IPS-15b (cell line): ENCODE results near the gene ACBD4.

Experiments
- H3K27me3 ChIP-seq: one replicate; pipeline ENCODE4 v1.6.1; 2013; ENCODE audit warnings: low read length; ENCODE audit not compliant: control insufficient read depth, insufficient read depth
- H3K36me3 ChIP-seq: one replicate; pipeline ENCODE4 v1.6.1; 2013; ENCODE audit warnings: low read length; ENCODE audit not compliant: control insufficient read depth, insufficient read depth
- H3K4me1 ChIP-seq: one replicate; pipeline ENCODE4 v1.6.1; 2013; ENCODE audit warnings: mild to moderate bottlenecking, low read length; ENCODE audit not compliant: control insufficient read depth, insufficient read depth
- H3K4me3 ChIP-seq: one replicate; pipeline ENCODE4 v1.5.1; 2013; ENCODE audit warnings: low read depth, low read length
- H3K9ac ChIP-seq: one replicate; pipeline ENCODE4 v1.6.1; 2013; ENCODE audit warnings: low read depth, mild to moderate bottlenecking, low read length
- H3K9me3 ChIP-seq: one replicate; pipeline ENCODE4 v1.6.1; 2013; ENCODE audit warnings: mild to moderate bottlenecking, low read length; ENCODE audit not compliant: control insufficient read depth, insufficient read depth

The ACBD4 gene

GRCh38 chr17:45125509-45125908 lies 10.0 kb upstream of the ACBD4 start:
- Histone ChIP-seq H3K9ac (no peak overlapping the region), H3K4me1 (no peaks in the 10 kb centered on the region), H3K9me3 (no peaks in the 10 kb centered on the region), H3K36me3 (no peaks in the 10 kb centered on the region), H3K4me3 (no peak overlapping the region), H3K27me3 (no peaks in the 10 kb centered on the region)

GRCh38 chr17:45127207-45127547 lies 8.3 kb upstream of the ACBD4 start:
- Histone ChIP-seq H3K4me1 (no peaks in the 10 kb centered on the region), H3K27me3 (no peaks in the 10 kb centered on the region), H3K9me3 (no peaks in the 10 kb centered on the region), H3K4me3 (no peak overlapping the region), H3K9ac (no peak overlapping the region), H3K36me3 (no peaks in the 10 kb centered on the region)

- no peaks in the 10 kb centered on the region for H3K4me1 ChIP-seq
- no peak overlapping the region for H3K9ac ChIP-seq
- no peaks in the 10 kb centered on the region for H3K27me3 ChIP-seq
- H3K9me3 ChIP-seq = no peaks in the 10 kb centered on the region
- no peak overlapping the region for H3K4me3 ChIP-seq
- no peaks in the 10 kb centered on the region for H3K36me3 ChIP-seq
Measured at GRCh38 chr17:45127548-45128300, 7.8 kb upstream of the ACBD4 start.

GRCh38 chr17:45128331-45128730 lies 7.2 kb upstream of the ACBD4 start:
- Histone ChIP-seq H3K9ac (no peak overlapping the region), H3K27me3 (no peaks in the 10 kb centered on the region), H3K36me3 (no peaks in the 10 kb centered on the region), H3K4me3 (no peak overlapping the region), H3K9me3 (no peaks in the 10 kb centered on the region), H3K4me1 (no peaks in the 10 kb centered on the region)

GRCh38 chr17:45128989-45129388 lies 6.5 kb upstream of the ACBD4 start:
- H3K9ac ChIP-seq = no peak overlapping the region
- no peaks in the 10 kb centered on the region for H3K9me3 ChIP-seq
- no peak overlapping the region for H3K4me3 ChIP-seq
- no peaks in the 10 kb centered on the region for H3K27me3 ChIP-seq
- H3K36me3 ChIP-seq = no peaks in the 10 kb centered on the region
- no peaks in the 10 kb centered on the region for H3K4me1 ChIP-seq

- Histone ChIP-seq H3K27me3 (no peaks in the 10 kb centered on the region), H3K4me3 (no peak overlapping the region), H3K4me1 (no peaks in the 10 kb centered on the region), H3K36me3 (no peaks in the 10 kb centered on the region), H3K9me3 (no peaks in the 10 kb centered on the region), H3K9ac (no peak overlapping the region)
Measured at GRCh38 chr17:45129426-45129939, 6.0 kb upstream of the ACBD4 start.

GRCh38 chr17:45129940-45130680 lies 5.4 kb upstream of the ACBD4 start:
- Histone ChIP-seq H3K4me1 (no peaks in the 10 kb centered on the region), H3K36me3 (no peaks in the 10 kb centered on the region), H3K27me3 (no peaks in the 10 kb centered on the region), H3K9me3 (no peaks in the 10 kb centered on the region), H3K9ac (no peak overlapping the region), H3K4me3 (no peak overlapping the region)

GRCh38 chr17:45130681-45131615 lies 4.5 kb upstream of the ACBD4 start:
- H3K4me1 ChIP-seq = peaks cover 2% of the 10 kb centered on the region
- no peaks in the 10 kb centered on the region for H3K27me3 ChIP-seq
- no peak overlapping the region for H3K9ac ChIP-seq
- H3K36me3 ChIP-seq = peaks cover 2% of the 10 kb centered on the region
- H3K4me3 ChIP-seq = no peak overlapping the region
- no peaks in the 10 kb centered on the region for H3K9me3 ChIP-seq

- Histone ChIP-seq H3K27me3 (no peaks in the 10 kb centered on the region), H3K9ac (no peak overlapping the region), H3K4me3 (peak overlapping the region; percentile 66), H3K9me3 (no peaks in the 10 kb centered on the region), H3K4me1 (peaks cover 4% of the 10 kb centered on the region), H3K36me3 (peaks cover 2% of the 10 kb centered on the region)
Measured at GRCh38 chr17:45131616-45132319, 3.7 kb upstream of the ACBD4 start.

GRCh38 chr17:45132320-45132571 lies 3.2 kb upstream of the ACBD4 start, which contains the start of gene PLCD3:
Gene PLCD3 (minus strand): TSS chr17:45132515. CDS start chr17:45132410, 105 bp downstream.
- H3K4me1 ChIP-seq = peaks cover 4% of the 10 kb centered on the region
- no peaks in the 10 kb centered on the region for H3K27me3 ChIP-seq
- peak within 1 kb of the TSS; percentile 78 for H3K4me3 ChIP-seq
- H3K9me3 ChIP-seq = no peaks in the 10 kb centered on the region
- peaks cover 2% of the 10 kb centered on the region for H3K36me3 ChIP-seq
- no peak within 1 kb of the TSS for H3K9ac ChIP-seq
